GOT3 (cell line): Measurements from ENCODE around the gene GOLGA8S.
"Not testable (repeated sequence)": the region's sequence is repeated elsewhere in the genome, so short reads cannot be mapped to it uniquely, and the experiment has no call there.

Source experiments
- DNase-seq: peaks from one replicate; lab custom pipeline; 2025; ENCODE audit warnings: mixed read lengths; lab: John Stamatoyannopoulos, UW

GOLGA8S gene

GRCh38 chr15:23397779-23398178 is 43.2 kb downstream of the GOLGA8S start:
- no peak for DNase-seq

GRCh38 chr15:23398357-23398756 is 43.8 kb downstream of the GOLGA8S start:
- not testable (repeated sequence) for DNase-seq

- DNase-seq: not testable (repeated sequence)
These were observed 44.7 kb downstream of the GOLGA8S start for GRCh38 chr15:23399207-23399606.

- no peak for DNase-seq
These were observed 47.1 kb downstream of the GOLGA8S start for GRCh38 chr15:23401627-23402026.

GRCh38 chr15:23402140-23402539 is 47.6 kb downstream of the GOLGA8S start:
- no peak for DNase-seq

- no peak for DNase-seq
These were observed 48.0 kb downstream of the GOLGA8S start for GRCh38 chr15:23402544-23402943.

GRCh38 chr15:23403550-23403949 is 49.0 kb downstream of the GOLGA8S start:
- no peak for DNase-seq

- no peak for DNase-seq
These were observed 57.3 kb downstream of the GOLGA8S start for GRCh38 chr15:23411841-23412240.

GRCh38 chr15:23412881-23413600 is 58.5 kb downstream of the GOLGA8S start:
- not testable (repeated sequence) for DNase-seq
